Mucosa of descending colon (tissue), 3 donors: ENCODE measurements around the gene FANCE. TPM values are rescaled to one million over a fixed set of nuclear protein-coding genes. Genes with fewer than 3 reads are reported as not detected.

Source experiments
- ATAC-seq: fragments of 200-7000 bp; cut with Tn5 transposase; one replicate; pipeline ENCODE4 v1.9.1; 2020; ENCODE audit warnings: mild to moderate bottlenecking, moderate library complexity
- DNase-seq, 3 donors: peaks; one replicate each; pipeline ENCODE4 v3.0.0-alpha.2; 2020
- H3K36me3 ChIP-seq: fragments of 200-600 bp; one replicate; pipeline ENCODE4 v1.8.0; 2021; ENCODE audit warnings: low read depth, mild to moderate bottlenecking
- H3K4me1 ChIP-seq: fragments of 200-600 bp; one replicate; pipeline ENCODE4 v1.8.0; 2021; ENCODE audit warnings: low read depth, mild to moderate bottlenecking
- H3K4me3 ChIP-seq: fragments of 200-600 bp; one replicate; pipeline ENCODE4 v1.8.0; 2021; ENCODE audit warnings: mild to moderate bottlenecking
- H3K9me3 ChIP-seq: fragments of 200-600 bp; one replicate; pipeline ENCODE4 v1.8.0; 2021; ENCODE audit warnings: mild to moderate bottlenecking
- intact Hi-C, 2 donors: fragments of 100-400 bp; cut with DNase I in 1 of 2; cut with micrococcal nuclease in 1 of 2; formaldehyde crosslinking; loops; one replicate each; pipeline versions ENCODE4 v1.11.0 to v1.11.1; 2022; cut with DNase I, micrococcal nuclease
- long read RNA-seq, 2 donors: library from polyadenylated mRNA; unstranded; transcript quantifications; one replicate each; pipeline ENCODE4 v2.0.0, GENCODE V29; 2019 to 2021
- total RNA-seq, 3 donors: library from RNA; stranded (reverse); fragmentation: NEBNext Ultra II Directional in 2 of 3; extraction: Animal tissue kit (Norgen Biotek cat#: 25700) in 2 of 3; gene quantifications; one replicate each; pipeline versions ENCODE4 v1.2.1 to v1.2.4, GENCODE V29; 2021 to 2023
- TF ChIP-seq, protein P1 (sequence below): fragments of 200-600 bp; IDR thresholded peaks from one replicate; pipeline ENCODE4 v1.8.0; 2022; ENCODE audit warnings: antibody characterized with exemption, mild to moderate bottlenecking
- donor health status: DM: no; HTN: no; CAD: no; lungs with moderate emphysema.
- donor health status: DM: no; HTN: no; CAD: no.
- donor health status: DM: no; HTN: yes; CAD: no.

The FANCE gene, protein sequence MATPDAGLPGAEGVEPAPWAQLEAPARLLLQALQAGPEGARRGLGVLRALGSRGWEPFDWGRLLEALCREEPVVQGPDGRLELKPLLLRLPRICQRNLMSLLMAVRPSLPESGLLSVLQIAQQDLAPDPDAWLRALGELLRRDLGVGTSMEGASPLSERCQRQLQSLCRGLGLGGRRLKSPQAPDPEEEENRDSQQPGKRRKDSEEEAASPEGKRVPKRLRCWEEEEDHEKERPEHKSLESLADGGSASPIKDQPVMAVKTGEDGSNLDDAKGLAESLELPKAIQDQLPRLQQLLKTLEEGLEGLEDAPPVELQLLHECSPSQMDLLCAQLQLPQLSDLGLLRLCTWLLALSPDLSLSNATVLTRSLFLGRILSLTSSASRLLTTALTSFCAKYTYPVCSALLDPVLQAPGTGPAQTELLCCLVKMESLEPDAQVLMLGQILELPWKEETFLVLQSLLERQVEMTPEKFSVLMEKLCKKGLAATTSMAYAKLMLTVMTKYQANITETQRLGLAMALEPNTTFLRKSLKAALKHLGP
- total RNA-seq: 1 to 10 TPM; 4.1 to 5.0 (median 4.4) TPM
- long read RNA-seq, donor 1, transcript FANCE-201 (10 exons, 2,554 nt): major isoform, 9 of 19 reads
- long read RNA-seq, donor 1, partial matches to known transcripts: 3 of 19 reads
- long read RNA-seq, donor 1, other reads (novel, unspliced or antisense): 7 of 19 reads
- long read RNA-seq, donor 2: 0 reads

DNA sequence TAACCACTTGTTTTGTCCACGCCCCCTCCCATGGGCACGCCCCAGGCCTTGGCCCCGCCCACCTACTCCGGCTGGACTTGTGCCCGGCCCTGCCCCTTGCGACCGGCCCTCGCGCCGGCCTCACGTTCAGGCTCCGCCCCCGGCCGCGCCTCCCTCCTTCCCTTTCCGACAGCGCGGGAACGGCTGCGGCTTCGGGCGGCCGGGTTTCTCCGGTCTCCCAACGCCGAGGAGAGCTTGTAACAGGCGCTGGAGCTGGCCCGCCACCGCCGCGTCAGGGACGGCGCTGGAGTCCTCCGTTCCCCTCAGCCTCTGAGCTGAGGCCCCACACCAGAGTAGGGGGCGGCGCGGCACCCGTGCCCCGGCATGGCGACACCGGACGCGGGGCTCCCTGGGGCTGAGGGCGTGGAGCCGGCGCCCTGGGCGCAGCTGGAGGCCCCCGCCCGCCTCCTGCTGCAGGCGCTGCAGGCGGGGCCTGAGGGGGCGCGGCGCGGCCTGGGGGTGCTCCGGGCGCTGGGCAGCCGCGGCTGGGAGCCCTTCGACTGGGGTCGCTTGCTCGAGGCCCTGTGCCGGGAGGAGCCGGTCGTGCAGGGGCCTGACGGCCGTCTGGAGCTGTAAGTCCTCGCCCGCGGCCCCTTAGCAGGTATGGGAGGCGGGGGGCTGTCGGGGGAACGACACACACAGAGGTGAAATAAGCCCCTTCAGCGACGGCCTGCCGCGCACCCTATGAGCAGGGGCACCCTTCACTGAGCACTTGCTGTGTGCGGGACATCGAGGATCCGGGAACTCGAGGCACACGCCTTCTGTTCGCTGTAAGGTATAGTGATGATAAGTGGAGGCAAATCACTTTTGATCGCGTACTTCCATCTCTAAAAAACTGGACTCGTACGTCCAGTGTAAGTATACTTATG lies at the start of gene FANCE:
Gene FANCE (plus strand): TSS at position 156 of the 908 bp plus-strand sequence. CDS start 208 bp downstream, at position 364.
- peak; percentile 99 for ATAC-seq
- intact Hi-C loops: no loop called here
- TF ChIP-seq, protein P1, sequence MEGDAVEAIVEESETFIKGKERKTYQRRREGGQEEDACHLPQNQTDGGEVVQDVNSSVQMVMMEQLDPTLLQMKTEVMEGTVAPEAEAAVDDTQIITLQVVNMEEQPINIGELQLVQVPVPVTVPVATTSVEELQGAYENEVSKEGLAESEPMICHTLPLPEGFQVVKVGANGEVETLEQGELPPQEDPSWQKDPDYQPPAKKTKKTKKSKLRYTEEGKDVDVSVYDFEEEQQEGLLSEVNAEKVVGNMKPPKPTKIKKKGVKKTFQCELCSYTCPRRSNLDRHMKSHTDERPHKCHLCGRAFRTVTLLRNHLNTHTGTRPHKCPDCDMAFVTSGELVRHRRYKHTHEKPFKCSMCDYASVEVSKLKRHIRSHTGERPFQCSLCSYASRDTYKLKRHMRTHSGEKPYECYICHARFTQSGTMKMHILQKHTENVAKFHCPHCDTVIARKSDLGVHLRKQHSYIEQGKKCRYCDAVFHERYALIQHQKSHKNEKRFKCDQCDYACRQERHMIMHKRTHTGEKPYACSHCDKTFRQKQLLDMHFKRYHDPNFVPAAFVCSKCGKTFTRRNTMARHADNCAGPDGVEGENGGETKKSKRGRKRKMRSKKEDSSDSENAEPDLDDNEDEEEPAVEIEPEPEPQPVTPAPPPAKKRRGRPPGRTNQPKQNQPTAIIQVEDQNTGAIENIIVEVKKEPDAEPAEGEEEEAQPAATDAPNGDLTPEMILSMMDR: no peak

DNA sequence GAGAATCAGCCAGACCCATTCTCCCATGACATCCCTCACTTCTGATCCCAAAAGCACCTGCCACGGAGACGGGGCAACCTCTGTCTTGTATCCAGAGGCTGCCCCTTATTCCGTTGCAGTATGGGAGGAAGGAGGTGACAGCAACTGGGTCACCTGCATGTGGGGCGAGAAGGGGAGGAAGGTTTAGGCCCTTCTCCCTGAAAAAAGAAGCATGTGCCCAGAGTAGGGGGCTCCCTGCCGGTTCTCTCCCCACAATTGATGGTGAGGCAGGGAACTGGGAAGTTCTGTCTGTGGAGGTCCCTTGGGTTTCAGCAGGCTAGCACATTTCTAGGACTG lies 49.3 kb upstream of the FANCE start:
- no peak for ATAC-seq
- Histone ChIP-seq H3K36me3 (no peaks in the 10 kb centered on the region), H3K4me1 (no peaks in the 10 kb centered on the region), H3K9me3 (no peaks in the 10 kb centered on the region), H3K4me3 (no peak overlapping the region)
- TF ChIP-seq, protein P1: no peak
- intact Hi-C loops: no loop called here
- no peak for DNase-seq

More for the DNA sequence above, at the start of gene FANCE:
- H3K4me1 ChIP-seq: peaks cover 12% of the 10 kb centered on the region
- peak; percentile 96 to 100 (median 99) for DNase-seq
- peak within 1 kb of the TSS; percentile 37 for H3K4me3 ChIP-seq
- H3K9me3 ChIP-seq: no peaks in the 10 kb centered on the region
- H3K36me3 ChIP-seq: no peaks in the 10 kb centered on the region

DNA sequence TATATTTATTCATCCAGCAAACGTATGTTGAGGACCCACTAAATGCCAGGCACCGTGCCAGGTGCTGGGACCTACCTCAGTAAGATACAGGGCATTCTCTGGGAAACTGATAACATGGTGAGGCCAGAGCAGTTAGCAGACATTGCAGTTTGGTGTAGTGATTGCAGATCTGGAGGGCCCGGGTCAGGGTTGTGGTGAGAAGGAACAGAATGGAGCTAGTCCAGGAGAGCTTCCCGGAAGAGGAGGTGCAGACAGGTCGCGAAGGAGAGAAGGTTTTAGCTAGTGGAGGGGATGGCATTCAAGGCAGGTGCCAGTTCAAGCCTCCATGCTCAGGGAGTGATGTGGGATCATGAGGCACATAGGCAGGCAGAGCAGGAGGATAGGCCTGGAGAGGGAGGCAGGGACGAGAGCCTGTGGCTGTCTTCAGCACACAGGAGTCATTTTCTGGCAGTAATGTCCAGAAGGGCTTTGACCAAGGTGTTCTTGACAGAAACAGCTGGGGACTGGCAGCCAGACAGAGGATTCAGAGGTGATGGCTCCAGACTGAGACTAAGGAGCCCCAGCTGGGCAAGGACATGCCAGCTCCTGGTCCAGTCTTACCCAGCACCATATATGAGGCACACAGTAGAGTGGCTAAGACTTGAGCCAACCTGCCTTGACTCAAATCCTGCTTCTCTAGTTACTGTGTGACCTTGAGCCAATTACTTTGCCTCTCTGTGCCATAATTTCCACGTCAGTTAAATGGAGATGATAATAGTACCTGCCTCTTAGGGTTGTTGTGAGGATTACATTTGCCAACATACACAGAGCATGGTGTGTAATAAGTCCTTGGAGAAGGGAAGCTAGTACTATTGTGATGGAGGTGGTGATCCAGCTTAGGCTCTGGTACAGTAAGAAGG lies 48.3 kb upstream of the FANCE start:
- Histone ChIP-seq H3K36me3 (no peaks in the 10 kb centered on the region), H3K4me1 (no peaks in the 10 kb centered on the region), H3K4me3 (no peak overlapping the region), H3K9me3 (no peaks in the 10 kb centered on the region)
- TF ChIP-seq, protein P1: no peak
- ATAC-seq (no peak), DNase-seq (no peak)
- intact Hi-C loops: no loop called here

DNA sequence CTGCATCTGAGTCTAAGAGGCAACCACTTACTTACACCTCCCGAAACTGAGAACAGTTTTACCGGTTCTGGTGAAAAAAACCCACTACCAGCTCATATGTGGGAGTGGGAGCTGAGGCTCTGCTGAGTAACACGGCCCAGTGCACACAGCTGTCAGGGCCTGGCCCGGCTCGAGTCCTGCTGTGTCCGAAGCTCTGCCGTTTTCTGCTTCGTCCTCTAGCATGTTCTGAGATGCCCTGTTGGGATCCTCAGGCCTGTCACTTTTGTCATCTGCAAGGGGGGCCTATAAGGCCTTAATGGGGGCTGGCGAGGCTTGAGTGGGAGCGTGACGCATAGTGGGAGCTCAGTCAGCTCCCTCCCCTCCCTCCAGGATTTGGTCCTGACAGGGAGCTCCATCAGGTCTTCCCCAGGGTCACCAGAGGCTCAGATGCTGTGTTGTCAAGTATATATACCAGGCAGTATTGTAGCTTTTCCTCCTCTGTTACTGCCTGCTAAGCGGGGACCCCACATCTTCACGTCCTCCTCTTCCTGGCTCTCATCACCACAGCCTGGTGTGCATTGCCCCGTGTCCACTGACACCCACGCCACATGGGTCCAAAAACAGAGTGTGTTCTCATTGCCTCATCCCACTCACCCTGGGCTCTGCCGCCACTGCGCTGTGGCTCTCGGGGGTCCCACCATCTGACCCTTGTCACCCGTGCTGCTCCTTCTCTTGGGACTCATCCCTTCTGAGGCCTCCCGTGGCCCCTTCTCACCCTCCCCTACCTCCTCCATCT lies 45.2 kb upstream of the FANCE start:
- ATAC-seq (no peak), DNase-seq (no peak)
- intact Hi-C loops: no loop called here
- no peaks in the 10 kb centered on the region for H3K36me3 ChIP-seq
- H3K9me3 ChIP-seq: no peaks in the 10 kb centered on the region
- TF ChIP-seq, protein P1: no peak
- no peak overlapping the region for H3K4me3 ChIP-seq
- no peaks in the 10 kb centered on the region for H3K4me1 ChIP-seq
